Suprapubic skin (tissue), 4 donors: Measurements from ENCODE around the gene LGR4.

Experiments
- CTCF ChIP-seq, 2 donors: fragments of 200-600 bp in 1 of 2; fragments of 450-650 bp in 1 of 2; sonication (generic) in 1 of 2; IDR thresholded peaks; one replicate each; pipeline ENCODE4 v1.5.1; 2016 to 2019; ENCODE audit warnings: antibody characterized with exemption in 2 of 2, mild to moderate bottlenecking in 1 of 2, moderate library complexity in 1 of 2
- EP300 ChIP-seq: sonication (generic); formaldehyde crosslinking; IDR thresholded peaks from one replicate; pipeline ENCODE4 v1.6.1; 2017; ENCODE audit warnings: antibody characterized with exemption
- POLR2A ChIP-seq, 2 donors: fragments of 450-650 bp; IDR thresholded peaks; one replicate each; pipeline ENCODE4 v1.6.1; 2017; ENCODE audit warnings: antibody characterized with exemption in 2 of 2, mild to moderate bottlenecking in 2 of 2, moderate library complexity in 2 of 2
- POLR2AphosphoS5 ChIP-seq, 3 donors: sonication (generic); formaldehyde crosslinking; IDR thresholded peaks; one replicate each; pipeline ENCODE4 v1.6.1; 2017; ENCODE audit warnings: antibody characterized with exemption in 3 of 3

- TF ChIP-seq CTCF (IDR thresholded peaks at IDR 0.05) (no peak), POLR2AphosphoS5 (IDR thresholded peaks at IDR 0.05) (no peak), POLR2A (IDR thresholded peaks at IDR 0.05) (no peak), EP300 (no peak)
Observed at GRCh38 chr11:27437829-27438594, 34.6 kb downstream of the LGR4 start.
